Right cardiac atrium (tissue), 5 donors: ENCODE data around the gene XRCC3. TPM values are rescaled to one million over a fixed set of nuclear protein-coding genes. Genes with fewer than 3 reads are reported as not detected.
A peak's percentile ranks its signal among the peaks of the same experiment; 100 is the strongest.

Source experiments
- ATAC-seq, 2 donors: fragments of 200-7000 bp; cut with Tn5 transposase; one replicate each; pipeline versions ENCODE4 v1.8.0 to v1.9.1; 2020; ENCODE audit warnings: moderate library complexity in 2 of 2, mild to moderate bottlenecking in 1 of 2
- DNase-seq, 3 donors: peaks; one replicate each; pipeline ENCODE4 v3.0.0-alpha.2; 2020
- H3K27ac ChIP-seq: one replicate; pipeline ENCODE4 v1.5.1; 2013; ENCODE audit warnings: mild to moderate bottlenecking, low read length, control low read depth, moderate library complexity
- H3K27me3 ChIP-seq: one replicate; pipeline ENCODE4 v1.6.1; 2013; ENCODE audit not compliant: control insufficient read depth, insufficient read depth
- H3K4me1 ChIP-seq: one replicate; pipeline ENCODE4 v1.6.1; 2013; ENCODE audit warnings: low read length; ENCODE audit not compliant: control insufficient read depth, insufficient read depth
- H3K4me3 ChIP-seq: one replicate; pipeline ENCODE4 v1.5.1; 2013; ENCODE audit warnings: low read length, control low read depth
- H3K9me3 ChIP-seq: one replicate; pipeline ENCODE4 v1.6.1; 2013; ENCODE audit warnings: low read length; ENCODE audit not compliant: control insufficient read depth
- WGBS: extraction: QIAGEN DNeasy Blood & Tissue Kit; methylation state at CpG from one replicate; pipeline ENCODE4 v1.1.7; 2013; 5-methylcytosine and 5-hydroxymethylcytosine counted together
- intact Hi-C, 4 donors: fragments of 100-400 bp; cut with DNase I; formaldehyde crosslinking; loops; one replicate each; pipeline versions ENCODE4 v1.11.0 to v1.14.0; 2022 to 2023
- polyA plus RNA-seq: library from polyadenylated mRNA; stranded (reverse); fragments of 200-250 nt; gene quantifications from one replicate; pipeline ENCODE4 v1.2.3, GENCODE V29; 2013
- total RNA-seq, 4 donors: library from RNA; stranded (reverse); fragmentation: NEBNext Ultra II Directional; extraction: Animal tissue kit (Norgen Biotek cat#: 25700); gene quantifications; one replicate each; pipeline ENCODE4 v1.2.1, GENCODE V29; 2021
- donor health status: healthy with polysubstance abuse.
- donor health status: DM: no; HTN: yes; CAD: no.
- donor health status: DM: no; HTN: no; CAD: no.
- donor health status: DM: no; HTN: yes; CAD: no; lungs with severe emphysema.
- donor health status: DM: yes; HTN: yes; CAD: no.

XRCC3 gene
- total and polyA plus RNA-seq, 5 donors, result 2.1 to 5.6 (median 2.3) TPM

- Histone ChIP-seq H3K27ac (no peak overlapping the region), H3K9me3 (no peaks in the 10 kb centered on the region), H3K4me1 (no peaks in the 10 kb centered on the region), H3K27me3 (no peaks in the 10 kb centered on the region), H3K4me3 (no peak overlapping the region)
- intact Hi-C loops, result no loop called here
- ATAC-seq (peak; percentile 77 to 82), DNase-seq (peak in 2 of 3 donors; percentile 79 to 84)
- WGBS, result 40% methylated on average over 13 of the region's 13 CpGs
Observed at GRCh38 chr14:103679351-103679750, 35.9 kb downstream of the XRCC3 start.

- 62% methylated on average over 16 of the region's 16 CpGs for WGBS
- intact Hi-C loops, result no loop called here
- ATAC-seq, result no peak
Observed at GRCh38 chr14:103676881-103677675, 38.2 kb downstream of the XRCC3 start.

GRCh38 chr14:103675957-103676356 is 39.3 kb downstream of the XRCC3 start:
- DNase-seq, result no peak
- Histone ChIP-seq H3K27me3 (no peaks in the 10 kb centered on the region), H3K27ac (no peak overlapping the region), H3K4me1 (no peaks in the 10 kb centered on the region), H3K9me3 (no peaks in the 10 kb centered on the region), H3K4me3 (no peak overlapping the region)
- 94% methylated on average over 8 of the region's 8 CpGs for WGBS
- intact Hi-C loops, result no loop called here
- no peak for ATAC-seq

More at GRCh38 chr14:103676881-103677675, 38.2 kb downstream of the XRCC3 start:
- Histone ChIP-seq H3K4me1 (no peaks in the 10 kb centered on the region), H3K27me3 (no peaks in the 10 kb centered on the region), H3K9me3 (no peaks in the 10 kb centered on the region), H3K27ac (no peak overlapping the region), H3K4me3 (no peak overlapping the region)
- DNase-seq, result no peak

- no peak overlapping the region for H3K27ac ChIP-seq
- H3K4me3 ChIP-seq, result no peak overlapping the region
- H3K27me3 ChIP-seq, result no peaks in the 10 kb centered on the region
- intact Hi-C loops, result no loop called here
- DNase-seq, result no peak
- H3K9me3 ChIP-seq, result no peaks in the 10 kb centered on the region
- 93% methylated on average over 4 of the region's 4 CpGs for WGBS
- no peaks in the 10 kb centered on the region for H3K4me1 ChIP-seq
- no peak for ATAC-seq
Observed at GRCh38 chr14:103671911-103672310, 43.3 kb downstream of the XRCC3 start.

- intact Hi-C loops, result no loop called here
- no peak for ATAC-seq
- DNase-seq, result no peak
- no peaks in the 10 kb centered on the region for H3K4me1 ChIP-seq
- no peak overlapping the region for H3K4me3 ChIP-seq
- no peaks in the 10 kb centered on the region for H3K27me3 ChIP-seq
- no peak overlapping the region for H3K27ac ChIP-seq
- 96% methylated on average over 2 of the region's 2 CpGs for WGBS
- H3K9me3 ChIP-seq, result no peaks in the 10 kb centered on the region
Observed at GRCh38 chr14:103669370-103669769, 45.9 kb downstream of the XRCC3 start.

- Histone ChIP-seq H3K27me3 (no peaks in the 10 kb centered on the region), H3K9me3 (no peaks in the 10 kb centered on the region), H3K4me3 (no peak overlapping the region), H3K27ac (no peak overlapping the region), H3K4me1 (no peaks in the 10 kb centered on the region)
- 97% methylated on average over 3 of the region's 3 CpGs for WGBS
- DNase-seq (no peak), ATAC-seq (no peak)
- intact Hi-C loops, result no loop called here
Observed at GRCh38 chr14:103668117-103668516, 47.1 kb downstream of the XRCC3 start.

GRCh38 chr14:103667671-103668070 is 47.6 kb downstream of the XRCC3 start:
- no peak for DNase-seq
- WGBS, result 90% methylated on average over 4 of the region's 4 CpGs
- Histone ChIP-seq H3K27ac (no peak overlapping the region), H3K4me3 (no peak overlapping the region), H3K4me1 (no peaks in the 10 kb centered on the region), H3K27me3 (no peaks in the 10 kb centered on the region), H3K9me3 (no peaks in the 10 kb centered on the region)
- intact Hi-C loops, result no loop called here
- no peak for ATAC-seq

GRCh38 chr14:103663506-103663905 is 51.7 kb downstream of the XRCC3 start:
- ATAC-seq (no peak), DNase-seq (no peak)
- Histone ChIP-seq H3K4me1 (no peaks in the 10 kb centered on the region), H3K27me3 (no peaks in the 10 kb centered on the region), H3K4me3 (no peak overlapping the region), H3K9me3 (no peaks in the 10 kb centered on the region), H3K27ac (no peak overlapping the region)
- intact Hi-C loops, result no loop called here
- WGBS, result 82% methylated on average over 13 of the region's 13 CpGs

GRCh38 chr14:103662591-103662990 is 52.7 kb downstream of the XRCC3 start:
- Histone ChIP-seq H3K4me3 (no peak overlapping the region), H3K27me3 (no peaks in the 10 kb centered on the region), H3K9me3 (no peaks in the 10 kb centered on the region), H3K4me1 (peaks cover 2% of the 10 kb centered on the region), H3K27ac (no peak overlapping the region)
- ATAC-seq, result no peak
- intact Hi-C loops, result no loop called here
- no peak for DNase-seq
- WGBS, result 95% methylated on average over 17 of the region's 17 CpGs

GRCh38 chr14:103662029-103662428 is 53.2 kb downstream of the XRCC3 start:
- peaks cover 2% of the 10 kb centered on the region for H3K4me1 ChIP-seq
- no peak overlapping the region for H3K27ac ChIP-seq
- DNase-seq, result no peak
- WGBS, result 82% methylated on average over 10 of the region's 10 CpGs
- H3K9me3 ChIP-seq, result no peaks in the 10 kb centered on the region
- ATAC-seq, result no peak
- intact Hi-C loops, result no loop called here
- H3K27me3 ChIP-seq, result no peaks in the 10 kb centered on the region
- H3K4me3 ChIP-seq, result no peak overlapping the region

GRCh38 chr14:103659631-103660030 is 55.6 kb downstream of the XRCC3 start:
- Histone ChIP-seq H3K4me1 (peaks cover 2% of the 10 kb centered on the region), H3K27me3 (no peaks in the 10 kb centered on the region), H3K9me3 (no peaks in the 10 kb centered on the region), H3K4me3 (no peak overlapping the region), H3K27ac (no peak overlapping the region)
- 90% methylated on average over 7 of the region's 7 CpGs for WGBS
- DNase-seq (no peak), ATAC-seq (no peak)
- intact Hi-C loops, result no loop called here
